CD4-positive, alpha-beta T cell (primary cell): Measurements from ENCODE around the gene LBH. TPM values are rescaled to one million over a fixed set of nuclear protein-coding genes. Genes with fewer than 3 reads are reported as not detected.

Experiments
- ATAC-seq: fragments of 200-7000 bp; cut with Tn5 transposase; one replicate; pipeline ENCODE4 v1.10.0; 2022; ENCODE audit warnings: mild to moderate bottlenecking; ENCODE audit not compliant: poor library complexity
- CTCF ChIA-PET: fragments of 350-600 bp; sonication (Branson Sonifier 250); formaldehyde crosslinking; loops from one replicate; lab custom pipeline; 2021; ENCODE audit warnings: antibody characterized with exemption, inconsistent platforms; lab: Charles Lee
- POLR2A ChIA-PET: fragments of 350-600 bp; sonication (Branson Sonifier 250); formaldehyde crosslinking; loops from one replicate; lab custom pipeline; 2021; ENCODE audit warnings: antibody characterized with exemption, inconsistent platforms; lab: Charles Lee
- DNase-seq, 14 experiments: peaks; one replicate each; pipeline ENCODE4 v3.0.0-alpha.2; 2013 to 2020; ENCODE audit warnings: mixed read lengths in 2 of 14
- H3K27ac ChIP-seq, 2 donors: one replicate each; pipeline versions ENCODE4 v1.5.1 to v1.7.0; 2013; ENCODE audit warnings: low read length in 2 of 2, low read depth in 1 of 2, mild to moderate bottlenecking in 1 of 2
- H3K27me3 ChIP-seq, 2 experiments: 1 replicate in 1 of 2; 2 replicates in 1 of 2; pipeline versions ENCODE4 v1.6.1 to v1.7.0; 2013; ENCODE audit warnings: low read length in 2 of 2, control low read depth in 1 of 2, mild to moderate bottlenecking in 1 of 2, moderate library complexity in 1 of 2; ENCODE audit not compliant: insufficient read depth in 2 of 2, control insufficient read depth in 1 of 2
- H3K36me3 ChIP-seq: one replicate; pipeline ENCODE4 v1.6.1; 2013; ENCODE audit warnings: low read length, control low read depth; ENCODE audit not compliant: insufficient read depth
- H3K4me1 ChIP-seq: one replicate; pipeline ENCODE4 v1.6.1; 2013; ENCODE audit warnings: low read length, control low read depth; ENCODE audit not compliant: insufficient read depth
- H3K4me3 ChIP-seq: one replicate; pipeline ENCODE4 v1.5.1; 2013; ENCODE audit warnings: mild to moderate bottlenecking, low read length, moderate library complexity
- H3K9me3 ChIP-seq, 2 experiments: 1 replicate in 1 of 2; 2 replicates in 1 of 2; pipeline versions ENCODE4 v1.6.1 to v1.7.0; 2013; ENCODE audit warnings: low read length in 2 of 2, mild to moderate bottlenecking in 2 of 2, control low read depth in 1 of 2, moderate library complexity in 1 of 2; ENCODE audit not compliant: control insufficient read depth in 1 of 2, insufficient read depth in 1 of 2
- H3K27ac Mint-ChIP-seq: one replicate; pipeline ENCODE4 v1.8.0; 2020; ENCODE audit warnings: mixed read lengths
- H3K27me3 Mint-ChIP-seq: one replicate; pipeline ENCODE4 v1.8.0; 2021; ENCODE audit warnings: mixed read lengths
- H3K36me3 Mint-ChIP-seq: one replicate; pipeline ENCODE4 v1.8.0; 2021; ENCODE audit warnings: low read depth, mixed read lengths
- H3K4me1 Mint-ChIP-seq: one replicate; pipeline ENCODE4 v1.8.0; 2021; ENCODE audit warnings: low read depth, mixed read lengths
- H3K4me3 Mint-ChIP-seq: one replicate; pipeline ENCODE4 v1.8.0; 2020; ENCODE audit warnings: mild to moderate bottlenecking, mixed read lengths
- H3K9me3 Mint-ChIP-seq: one replicate; pipeline ENCODE4 v1.8.0; 2020; ENCODE audit warnings: mixed read lengths
- intact Hi-C, 2 experiments: fragments of 100-400 bp; cut with DNase I in 1 of 2; cut with micrococcal nuclease in 1 of 2; formaldehyde crosslinking; loops; one replicate each; pipeline versions ENCODE4 v1.15.1 to v1.9.0; 2023 to 2025; cut with DNase I, micrococcal nuclease
- total RNA-seq, 174 experiments: library from RNA in 2 of 174; stranded (reverse) in 2 of 174; gene quantifications; one replicate each; pipeline ENCODE4 v1.2.3 and lab custom pipeline; 2021 to 2026
- TF ChIP-seq, protein P1 (sequence below): fragments of 200-600 bp; IDR thresholded peaks from one replicate; pipeline ENCODE4 v1.8.0; 2022; ENCODE audit warnings: antibody characterized with exemption, mild to moderate bottlenecking

Gene LBH
- total RNA-seq, 2 experiments from 2014 or later, result 131 to 135 TPM

DNA sequence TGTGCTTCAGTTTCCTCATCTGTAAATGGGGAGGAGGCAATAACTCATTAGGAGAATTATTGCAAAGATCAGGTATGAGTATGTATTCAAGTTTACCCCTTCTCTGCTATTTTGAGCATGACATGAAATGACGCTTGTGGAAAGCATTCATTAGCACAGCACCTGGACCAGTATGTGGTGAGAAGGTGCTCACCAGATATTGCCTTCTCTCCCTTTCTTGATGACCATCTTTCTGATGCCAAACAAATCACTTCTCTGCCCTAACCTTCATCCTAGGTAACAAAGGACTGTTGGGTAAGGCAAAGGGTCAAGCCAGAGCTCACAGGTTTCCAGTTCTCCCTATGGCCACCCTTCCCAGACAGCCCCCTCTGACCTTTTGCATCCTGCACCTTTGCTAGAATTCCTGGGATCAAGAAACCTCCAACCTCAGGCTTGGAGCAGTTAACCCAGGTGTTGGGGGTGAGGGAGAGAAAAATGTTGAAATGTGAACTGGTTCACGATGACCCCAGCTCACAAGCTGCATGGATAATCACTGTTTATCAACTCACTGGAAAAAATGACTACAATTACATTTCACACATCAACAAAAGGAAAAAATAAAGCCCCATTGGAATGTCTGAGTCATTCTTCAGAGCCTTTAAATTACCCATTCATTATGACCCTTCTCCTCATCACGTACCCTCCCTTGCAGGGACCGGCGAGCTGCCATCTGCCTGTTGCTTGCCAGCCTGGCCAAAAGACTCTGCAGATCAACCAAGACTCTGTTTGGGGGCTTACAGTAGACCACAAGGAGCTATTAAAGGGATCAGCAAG is 41.6 kb downstream of the LBH start:
- ChIA-PET CTCF (no interaction called here), POLR2A (no interaction called here)
- Mint-ChIP-seq H3K4me1 (peaks cover 48% of the 10 kb centered on the region), H3K9me3 (no peaks in the 10 kb centered on the region), H3K4me3 (no peak overlapping the region), H3K27me3 (no peaks in the 10 kb centered on the region), H3K36me3 (no peaks in the 10 kb centered on the region), H3K27ac (no peak overlapping the region)
- Histone ChIP-seq H3K36me3 (no peaks in the 10 kb centered on the region), H3K27ac (no peak overlapping the region), H3K4me3 (no peak overlapping the region), H3K27me3 (no peaks in the 10 kb centered on the region), H3K9me3 (no peaks in the 10 kb centered on the region), H3K4me1 (peaks cover 8% of the 10 kb centered on the region)
- intact Hi-C loops, result no loop called here
- ATAC-seq (no peak), DNase-seq (no peak)
- TF ChIP-seq, protein P1, sequence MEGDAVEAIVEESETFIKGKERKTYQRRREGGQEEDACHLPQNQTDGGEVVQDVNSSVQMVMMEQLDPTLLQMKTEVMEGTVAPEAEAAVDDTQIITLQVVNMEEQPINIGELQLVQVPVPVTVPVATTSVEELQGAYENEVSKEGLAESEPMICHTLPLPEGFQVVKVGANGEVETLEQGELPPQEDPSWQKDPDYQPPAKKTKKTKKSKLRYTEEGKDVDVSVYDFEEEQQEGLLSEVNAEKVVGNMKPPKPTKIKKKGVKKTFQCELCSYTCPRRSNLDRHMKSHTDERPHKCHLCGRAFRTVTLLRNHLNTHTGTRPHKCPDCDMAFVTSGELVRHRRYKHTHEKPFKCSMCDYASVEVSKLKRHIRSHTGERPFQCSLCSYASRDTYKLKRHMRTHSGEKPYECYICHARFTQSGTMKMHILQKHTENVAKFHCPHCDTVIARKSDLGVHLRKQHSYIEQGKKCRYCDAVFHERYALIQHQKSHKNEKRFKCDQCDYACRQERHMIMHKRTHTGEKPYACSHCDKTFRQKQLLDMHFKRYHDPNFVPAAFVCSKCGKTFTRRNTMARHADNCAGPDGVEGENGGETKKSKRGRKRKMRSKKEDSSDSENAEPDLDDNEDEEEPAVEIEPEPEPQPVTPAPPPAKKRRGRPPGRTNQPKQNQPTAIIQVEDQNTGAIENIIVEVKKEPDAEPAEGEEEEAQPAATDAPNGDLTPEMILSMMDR, result no peak

DNA sequence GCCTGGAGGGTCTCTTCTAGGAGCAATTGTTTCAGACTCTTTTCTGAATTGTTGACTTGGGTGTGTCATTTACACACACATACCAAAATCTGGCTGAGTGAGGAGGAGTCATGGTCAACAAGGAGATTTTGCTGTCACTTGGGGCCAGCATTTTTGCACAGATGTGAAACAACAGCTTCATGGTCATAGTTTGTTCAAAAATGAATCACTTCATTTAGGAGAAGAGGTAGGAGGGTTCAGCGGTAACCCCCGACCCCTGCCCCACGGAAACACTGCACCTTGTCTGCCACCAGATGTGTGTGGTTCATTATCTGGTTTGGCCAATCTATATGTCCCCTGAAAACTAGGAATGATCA is 42.2 kb downstream of the LBH start:
- Mint-ChIP-seq H3K4me1 (peaks cover 50% of the 10 kb centered on the region), H3K27me3 (no peaks in the 10 kb centered on the region), H3K27ac (no peak overlapping the region), H3K4me3 (no peak overlapping the region), H3K36me3 (no peaks in the 10 kb centered on the region), H3K9me3 (no peaks in the 10 kb centered on the region)
- CTCF ChIA-PET, result no interaction called here
- Histone ChIP-seq H3K27me3 (no peaks in the 10 kb centered on the region), H3K9me3 (no peaks in the 10 kb centered on the region), H3K27ac (no peak overlapping the region), H3K4me3 (no peak overlapping the region), H3K4me1 (peaks cover 2% of the 10 kb centered on the region), H3K36me3 (no peaks in the 10 kb centered on the region)
- ATAC-seq (no peak), DNase-seq (no peak)
- TF ChIP-seq, protein P1, result no peak
- POLR2A ChIA-PET, result no interaction called here
- intact Hi-C loops, result no loop called here

DNA sequence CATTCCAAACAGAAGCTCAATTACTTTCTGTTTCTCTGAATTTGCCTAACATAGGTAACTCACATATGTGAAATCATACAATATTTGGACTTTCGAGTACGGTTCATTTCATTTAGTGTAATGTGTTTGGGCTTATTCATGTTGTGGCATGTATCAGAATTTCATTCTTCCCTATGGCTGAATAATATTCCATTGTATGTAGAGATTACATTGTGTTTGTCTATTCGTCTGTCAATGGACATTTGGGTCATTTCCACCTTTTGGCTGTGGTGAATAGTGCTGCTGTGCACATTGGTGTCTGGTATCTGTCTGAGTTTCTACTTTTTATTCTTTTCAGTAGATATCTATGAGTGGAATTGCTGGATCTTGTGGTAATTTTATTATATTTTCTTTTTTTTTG is 43.9 kb downstream of the LBH start:
- no peak overlapping the region for H3K4me3 Mint-ChIP-seq

More for the DNA sequence above, 43.9 kb downstream of the LBH start:
- Mint-ChIP-seq H3K27me3 (no peaks in the 10 kb centered on the region), H3K27ac (no peak overlapping the region), H3K4me1 (peaks cover 42% of the 10 kb centered on the region), H3K36me3 (no peaks in the 10 kb centered on the region), H3K9me3 (no peaks in the 10 kb centered on the region)
- Histone ChIP-seq H3K27ac (no peak overlapping the region), H3K27me3 (no peaks in the 10 kb centered on the region), H3K36me3 (no peaks in the 10 kb centered on the region), H3K4me3 (no peak overlapping the region), H3K9me3 (no peaks in the 10 kb centered on the region), H3K4me1 (no peaks in the 10 kb centered on the region)
- no peak for DNase-seq
- POLR2A ChIA-PET, result interaction anchor here (0.6 to 0.9 kb wide), 2 partner anchors 63 to 147 kb away, joined by 3 to 6 read pairs; no protein-coding TSS in a partner anchor
- intact Hi-C loops, result no loop called here
- no peak for ATAC-seq
- CTCF ChIA-PET, result no interaction called here
- TF ChIP-seq, protein P1, result no peak
